Dendritic cell treated with granulocyte-macrophage colony-stimulating factor and Interleukin-4, amounts not matched to agents 40 ng/mL and 50 ng/mL, for 4 days (primary cell): ENCODE data around the gene FLRT2.

ENCODE experiments used
- H3K27ac Mint-ChIP-seq: one replicate; pipeline ENCODE4 v1.8.0; 2022; ENCODE audit warnings: mild to moderate bottlenecking, mixed read lengths
- H3K27me3 Mint-ChIP-seq: one replicate; pipeline ENCODE4 v1.8.0; 2022; ENCODE audit warnings: mild to moderate bottlenecking, mixed read lengths
- H3K36me3 Mint-ChIP-seq: one replicate; pipeline ENCODE4 v1.8.0; 2022; ENCODE audit warnings: low read depth, mixed read lengths
- H3K4me1 Mint-ChIP-seq: one replicate; pipeline ENCODE4 v1.8.0; 2022; ENCODE audit warnings: low read depth, mixed read lengths
- H3K4me3 Mint-ChIP-seq: one replicate; pipeline ENCODE4 v1.8.0; 2022; ENCODE audit warnings: mild to moderate bottlenecking, moderate library complexity, mixed read lengths
- H3K9me3 Mint-ChIP-seq: one replicate; pipeline ENCODE4 v1.8.0; 2022; ENCODE audit warnings: mixed read lengths
- intact Hi-C: fragments of 100-400 bp; cut with micrococcal nuclease; formaldehyde crosslinking; loops from one replicate; pipeline ENCODE4 v1.15.0; 2022

FLRT2 gene, protein sequence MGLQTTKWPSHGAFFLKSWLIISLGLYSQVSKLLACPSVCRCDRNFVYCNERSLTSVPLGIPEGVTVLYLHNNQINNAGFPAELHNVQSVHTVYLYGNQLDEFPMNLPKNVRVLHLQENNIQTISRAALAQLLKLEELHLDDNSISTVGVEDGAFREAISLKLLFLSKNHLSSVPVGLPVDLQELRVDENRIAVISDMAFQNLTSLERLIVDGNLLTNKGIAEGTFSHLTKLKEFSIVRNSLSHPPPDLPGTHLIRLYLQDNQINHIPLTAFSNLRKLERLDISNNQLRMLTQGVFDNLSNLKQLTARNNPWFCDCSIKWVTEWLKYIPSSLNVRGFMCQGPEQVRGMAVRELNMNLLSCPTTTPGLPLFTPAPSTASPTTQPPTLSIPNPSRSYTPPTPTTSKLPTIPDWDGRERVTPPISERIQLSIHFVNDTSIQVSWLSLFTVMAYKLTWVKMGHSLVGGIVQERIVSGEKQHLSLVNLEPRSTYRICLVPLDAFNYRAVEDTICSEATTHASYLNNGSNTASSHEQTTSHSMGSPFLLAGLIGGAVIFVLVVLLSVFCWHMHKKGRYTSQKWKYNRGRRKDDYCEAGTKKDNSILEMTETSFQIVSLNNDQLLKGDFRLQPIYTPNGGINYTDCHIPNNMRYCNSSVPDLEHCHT

DNA sequence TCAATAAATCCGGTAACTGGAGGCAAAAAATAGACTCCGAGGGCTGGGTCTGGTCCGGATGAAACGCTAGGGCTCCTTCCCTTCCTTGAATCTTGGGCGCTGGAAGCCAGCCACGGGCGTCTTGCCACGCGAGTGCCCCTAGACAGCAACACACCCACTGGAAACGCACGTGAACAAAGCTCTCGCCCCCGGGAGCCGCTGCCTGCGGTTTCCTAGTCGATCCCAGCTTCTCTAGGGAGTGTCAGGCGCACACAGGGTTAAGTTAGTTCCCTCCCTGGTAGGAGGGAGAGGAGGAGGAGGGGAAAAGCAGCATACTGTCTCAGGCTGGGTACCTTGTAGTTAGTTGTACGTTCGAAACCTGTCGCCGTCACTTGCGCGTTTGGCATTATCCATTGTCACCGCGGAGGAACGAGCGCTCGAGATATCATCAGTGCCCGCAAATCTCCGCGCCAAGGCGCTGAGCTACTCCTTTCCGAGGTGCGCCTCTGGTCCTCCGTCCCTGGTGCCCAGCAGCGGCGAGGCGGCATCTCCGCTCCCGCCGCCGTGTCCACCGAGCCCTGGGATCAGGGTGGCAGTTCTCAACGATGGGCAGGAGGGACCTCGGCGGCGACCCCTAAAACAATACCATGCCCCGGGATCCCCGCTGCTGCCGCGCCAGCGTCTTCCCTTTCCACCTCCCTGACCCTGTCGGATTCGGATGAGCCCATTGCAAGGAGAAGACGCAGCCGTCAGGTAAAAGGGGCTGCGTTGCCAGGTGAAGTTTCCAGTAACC is at the start of gene FLRT2:
Gene FLRT2, plus strand, starts transcription at position 342 of the 772 bp plus-strand sequence. CDS start 91,371 bp downstream, outside the sequence.
- H3K9me3 Mint-ChIP-seq, result no peaks in the 10 kb centered on the region
- peaks cover 65% of the 10 kb centered on the region for H3K4me1 Mint-ChIP-seq
- H3K36me3 Mint-ChIP-seq, result no peaks in the 10 kb centered on the region
- H3K4me3 Mint-ChIP-seq, result peak within 1 kb of the TSS; percentile 80
- H3K27ac Mint-ChIP-seq, result no peak within 1 kb of the TSS
- intact Hi-C loops, result no loop called here
- H3K27me3 Mint-ChIP-seq, result peaks cover 87% of the 10 kb centered on the region

DNA sequence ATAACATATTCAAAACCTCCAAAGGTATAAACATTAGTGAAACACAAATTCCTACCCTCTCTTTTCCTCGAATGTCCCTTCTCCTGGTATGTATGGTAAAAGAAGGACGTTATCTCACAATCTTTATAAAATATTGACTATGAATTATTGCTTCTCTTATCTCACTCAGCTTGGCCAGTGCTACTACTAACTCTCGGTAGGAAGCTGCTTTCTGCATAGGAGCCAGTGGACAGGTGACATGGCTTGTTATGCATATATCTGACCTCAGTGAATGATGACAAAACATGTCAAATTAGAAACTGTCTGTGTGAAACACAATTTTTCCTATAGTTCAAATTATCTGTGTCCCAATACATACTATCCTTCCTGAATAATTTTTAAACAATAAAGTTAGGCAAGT is 48.5 kb upstream of the FLRT2 start:
- no peaks in the 10 kb centered on the region for H3K4me1 Mint-ChIP-seq
- H3K27me3 Mint-ChIP-seq, result no peaks in the 10 kb centered on the region
- H3K36me3 Mint-ChIP-seq, result no peaks in the 10 kb centered on the region
- no peaks in the 10 kb centered on the region for H3K9me3 Mint-ChIP-seq
- H3K4me3 Mint-ChIP-seq, result no peak overlapping the region
- intact Hi-C loops, result no loop called here
- H3K27ac Mint-ChIP-seq, result no peak overlapping the region

DNA sequence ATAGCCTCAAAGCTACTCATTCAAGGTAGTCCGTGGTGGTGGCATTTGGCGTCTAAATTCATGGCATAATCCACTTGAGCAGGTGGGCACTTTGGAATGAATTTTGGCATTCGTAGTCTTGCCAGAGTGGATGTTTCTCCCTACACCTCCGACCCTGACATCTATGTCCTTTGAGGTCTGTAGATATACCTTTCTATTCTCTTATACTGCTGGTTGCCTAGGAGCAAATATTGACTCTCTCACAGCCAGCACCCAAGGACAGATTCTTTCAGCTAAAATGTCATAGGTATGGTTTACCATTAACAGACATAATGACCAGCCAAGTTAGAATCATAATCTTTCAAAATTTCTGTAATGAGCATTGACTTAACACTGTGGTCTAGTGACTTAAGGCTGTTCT is 47.4 kb upstream of the FLRT2 start:
- no peaks in the 10 kb centered on the region for H3K36me3 Mint-ChIP-seq
- no peaks in the 10 kb centered on the region for H3K9me3 Mint-ChIP-seq
- no peaks in the 10 kb centered on the region for H3K4me1 Mint-ChIP-seq
- intact Hi-C loops, result no loop called here
- no peaks in the 10 kb centered on the region for H3K27me3 Mint-ChIP-seq
- no peak overlapping the region for H3K27ac Mint-ChIP-seq
- H3K4me3 Mint-ChIP-seq, result no peak overlapping the region

DNA sequence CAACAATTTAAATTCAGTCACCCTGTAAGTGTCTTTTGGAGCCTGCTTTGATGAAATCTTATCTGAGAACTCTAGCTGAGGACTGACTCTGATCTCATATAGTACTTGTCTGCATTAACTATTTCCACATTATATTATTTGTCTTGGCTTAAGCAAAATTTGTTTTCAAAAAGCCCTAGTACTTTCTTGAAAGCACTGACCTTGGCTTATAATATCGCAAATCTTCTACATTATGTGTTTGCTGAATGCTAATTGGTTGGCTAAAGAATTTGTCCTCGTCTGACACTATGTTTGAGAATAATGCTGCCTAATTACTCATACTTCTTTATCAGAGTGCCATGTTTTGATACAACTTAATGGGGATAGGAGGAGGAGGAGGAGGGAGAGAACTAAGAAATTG is 46.9 kb upstream of the FLRT2 start:
- Mint-ChIP-seq H3K9me3 (no peaks in the 10 kb centered on the region), H3K4me1 (no peaks in the 10 kb centered on the region), H3K27me3 (no peaks in the 10 kb centered on the region), H3K36me3 (no peaks in the 10 kb centered on the region), H3K27ac (no peak overlapping the region), H3K4me3 (no peak overlapping the region)
- intact Hi-C loops, result no loop called here

DNA sequence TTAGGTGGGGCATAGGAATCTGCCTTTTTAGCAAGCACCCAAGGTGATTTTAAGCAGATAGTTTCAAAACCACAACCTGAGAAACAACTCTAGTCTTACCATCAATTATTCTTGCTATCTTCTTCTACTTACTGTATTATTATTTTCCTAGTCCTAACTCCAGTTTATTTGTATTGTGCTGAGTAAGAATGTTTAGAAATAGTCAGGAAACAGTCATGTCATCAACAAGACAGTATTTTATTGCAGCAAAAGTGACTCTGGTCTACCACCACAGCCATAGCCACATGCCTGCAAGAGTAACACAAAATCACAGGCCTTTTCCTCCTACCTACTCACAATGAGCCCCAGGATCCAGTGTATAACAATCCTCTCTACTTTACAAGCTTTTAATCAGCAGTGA is 46.3 kb upstream of the FLRT2 start:
- H3K9me3 Mint-ChIP-seq, result no peaks in the 10 kb centered on the region
- H3K36me3 Mint-ChIP-seq, result no peaks in the 10 kb centered on the region
- intact Hi-C loops, result no loop called here
- H3K27ac Mint-ChIP-seq, result no peak overlapping the region
- no peaks in the 10 kb centered on the region for H3K27me3 Mint-ChIP-seq
- H3K4me3 Mint-ChIP-seq, result no peak overlapping the region
- H3K4me1 Mint-ChIP-seq, result no peaks in the 10 kb centered on the region

DNA sequence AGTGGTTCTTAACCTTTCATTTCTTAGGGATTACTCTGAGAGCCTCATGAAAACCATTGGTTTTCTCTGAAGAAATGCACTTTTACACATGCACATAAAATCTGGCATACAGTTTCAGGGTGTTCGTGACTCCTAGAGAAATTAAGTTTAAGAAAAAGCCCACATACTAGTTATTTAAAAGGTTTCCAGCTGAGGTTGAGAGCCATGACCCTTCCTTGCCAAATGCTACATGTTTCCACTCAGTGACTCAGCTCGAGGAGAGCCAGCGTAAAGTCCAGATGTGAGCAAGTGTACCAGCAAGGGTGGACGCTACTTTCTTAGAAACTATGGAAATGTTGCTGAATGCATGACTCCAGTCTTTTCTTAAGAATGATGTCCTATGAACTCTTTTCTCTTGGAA is 42.7 kb upstream of the FLRT2 start:
- Mint-ChIP-seq H3K9me3 (peaks cover 18% of the 10 kb centered on the region), H3K27ac (no peak overlapping the region), H3K27me3 (no peaks in the 10 kb centered on the region), H3K36me3 (no peaks in the 10 kb centered on the region), H3K4me1 (no peaks in the 10 kb centered on the region), H3K4me3 (no peak overlapping the region)
- intact Hi-C loops, result no loop called here

DNA sequence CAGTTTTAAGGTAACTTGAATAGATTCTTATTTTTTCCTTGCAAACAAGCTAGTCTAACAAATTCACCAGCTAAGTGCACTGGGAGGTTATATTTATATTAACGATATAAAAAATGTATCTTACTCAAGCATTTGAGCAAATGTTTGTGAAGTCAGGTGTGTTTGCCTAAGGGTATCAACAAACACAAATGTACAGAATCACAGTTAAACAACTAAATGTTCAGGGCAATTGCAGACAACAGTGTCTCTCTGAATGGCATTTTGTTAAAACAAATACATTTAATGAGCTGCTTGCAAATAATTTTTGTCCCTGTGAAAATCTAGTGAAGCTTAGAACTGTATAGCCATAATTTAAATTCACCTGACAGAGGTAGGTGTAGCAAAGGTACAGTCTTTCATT is 28.2 kb upstream of the FLRT2 start:
- intact Hi-C loops, result no loop called here
- Mint-ChIP-seq H3K27me3 (no peaks in the 10 kb centered on the region), H3K4me1 (no peaks in the 10 kb centered on the region), H3K27ac (no peak overlapping the region), H3K4me3 (no peak overlapping the region), H3K9me3 (no peaks in the 10 kb centered on the region), H3K36me3 (no peaks in the 10 kb centered on the region)

DNA sequence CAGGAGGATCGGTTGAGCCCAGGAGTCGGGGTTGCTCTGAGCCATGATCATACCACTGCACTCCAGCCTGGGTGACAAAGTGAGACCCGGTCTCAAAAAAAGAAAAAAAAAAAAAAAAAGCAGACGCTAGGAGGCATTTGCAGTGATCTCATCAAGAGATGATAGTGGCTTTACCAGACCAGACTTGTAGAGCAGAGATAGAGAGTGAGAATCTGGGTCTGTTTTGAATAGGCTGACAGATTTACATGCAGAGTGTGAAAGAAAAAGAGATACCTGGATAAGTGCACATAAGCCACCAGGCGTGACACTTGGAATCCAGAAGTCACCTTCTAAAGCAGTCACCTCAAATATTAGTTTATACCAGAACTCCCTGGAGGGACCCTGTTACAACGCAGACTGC is 21.1 kb upstream of the FLRT2 start:
- Mint-ChIP-seq H3K9me3 (peaks cover 9% of the 10 kb centered on the region), H3K4me3 (no peak overlapping the region), H3K27me3 (no peaks in the 10 kb centered on the region), H3K27ac (no peak overlapping the region), H3K36me3 (no peaks in the 10 kb centered on the region), H3K4me1 (no peaks in the 10 kb centered on the region)
- intact Hi-C loops, result no loop called here

DNA sequence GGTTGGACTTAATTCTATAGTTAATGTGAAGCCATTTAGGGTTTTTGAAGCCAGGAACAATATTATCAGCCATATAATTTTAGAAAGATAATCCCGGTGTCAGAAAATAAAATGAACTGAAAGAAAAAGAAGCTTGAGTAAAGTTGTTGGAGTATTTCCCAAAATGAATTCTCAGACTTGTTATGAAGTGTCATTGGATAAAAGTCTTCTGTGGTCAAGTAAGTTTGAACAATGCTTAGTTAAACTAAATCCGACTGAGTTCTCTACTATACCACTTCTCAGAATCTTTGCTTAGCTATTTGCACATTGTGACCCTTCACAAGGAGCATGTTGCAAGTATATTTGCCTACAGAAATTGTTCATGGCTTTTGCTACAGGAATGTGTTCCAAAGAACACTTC is 17.5 kb upstream of the FLRT2 start:
- Mint-ChIP-seq H3K27ac (no peak overlapping the region), H3K4me1 (peaks cover 7% of the 10 kb centered on the region), H3K36me3 (no peaks in the 10 kb centered on the region), H3K4me3 (no peak overlapping the region), H3K9me3 (peaks cover 9% of the 10 kb centered on the region), H3K27me3 (peaks cover 2% of the 10 kb centered on the region)
- intact Hi-C loops, result no loop called here

DNA sequence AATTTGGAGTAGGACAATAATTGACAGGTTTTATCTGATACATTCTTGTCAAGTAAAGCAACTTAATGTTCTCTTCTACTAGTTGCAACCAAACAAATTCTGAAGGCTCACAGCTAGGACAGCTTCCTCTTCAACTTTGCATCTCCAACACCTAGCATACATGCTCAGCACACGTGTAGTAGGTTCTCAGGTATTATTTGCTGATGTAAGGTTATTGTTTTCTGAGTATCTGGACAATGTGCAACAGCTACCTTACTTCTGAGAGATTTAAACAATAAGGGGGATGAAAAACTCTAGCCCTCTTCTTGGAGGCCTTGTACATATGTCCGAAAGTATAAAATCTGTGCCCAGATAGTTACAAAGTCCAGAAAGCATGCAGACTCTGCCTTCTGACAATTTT is 15.5 kb upstream of the FLRT2 start:
- Mint-ChIP-seq H3K27ac (no peak overlapping the region), H3K4me1 (peaks cover 7% of the 10 kb centered on the region), H3K36me3 (no peaks in the 10 kb centered on the region), H3K9me3 (peaks cover 9% of the 10 kb centered on the region), H3K4me3 (no peak overlapping the region), H3K27me3 (peaks cover 2% of the 10 kb centered on the region)
- intact Hi-C loops, result no loop called here

DNA sequence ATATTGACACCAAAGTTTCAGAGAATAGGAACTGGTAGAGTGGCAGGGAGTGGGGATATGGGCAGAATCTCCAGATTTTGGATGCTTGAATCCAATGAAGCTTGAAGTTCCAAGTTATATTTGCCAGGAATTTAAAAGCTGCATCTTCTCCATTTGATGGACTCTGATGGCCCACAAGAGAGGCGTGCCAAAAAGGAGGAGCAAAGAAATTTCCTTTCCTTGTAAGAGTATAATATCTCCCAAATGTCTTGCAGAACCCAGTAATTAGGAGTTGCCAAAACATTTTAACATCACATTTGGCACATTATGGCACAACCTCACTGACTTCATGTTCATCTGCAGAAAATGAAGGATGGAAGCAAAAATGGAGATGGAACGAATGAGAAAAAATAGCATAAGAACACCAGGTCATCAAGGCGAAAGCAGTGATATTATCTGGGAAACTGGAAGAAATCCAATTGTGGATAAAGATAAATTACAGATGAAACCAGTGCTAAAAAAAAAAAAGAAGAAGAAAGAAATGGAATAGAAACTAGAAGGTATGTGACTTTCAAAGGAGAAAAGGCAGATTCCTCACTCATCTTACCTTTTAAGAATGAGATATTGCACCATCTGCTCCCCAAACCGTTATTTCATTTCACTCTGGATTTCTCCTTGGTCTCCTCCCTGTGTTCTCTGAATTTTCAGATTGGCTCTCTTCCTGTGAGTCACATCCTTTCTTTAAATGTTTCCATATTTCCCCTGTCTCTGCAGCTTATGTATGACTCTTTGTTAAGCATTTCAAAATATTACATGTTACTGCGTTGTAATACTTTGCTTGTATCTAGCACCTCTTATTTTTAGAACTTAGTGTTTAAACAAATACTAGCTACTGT is 13.5 kb upstream of the FLRT2 start:
- Mint-ChIP-seq H3K4me1 (peaks cover 7% of the 10 kb centered on the region), H3K27ac (no peak overlapping the region), H3K36me3 (no peaks in the 10 kb centered on the region), H3K9me3 (peaks cover 9% of the 10 kb centered on the region), H3K4me3 (no peak overlapping the region), H3K27me3 (peaks cover 3% of the 10 kb centered on the region)
- intact Hi-C loops, result no loop called here

DNA sequence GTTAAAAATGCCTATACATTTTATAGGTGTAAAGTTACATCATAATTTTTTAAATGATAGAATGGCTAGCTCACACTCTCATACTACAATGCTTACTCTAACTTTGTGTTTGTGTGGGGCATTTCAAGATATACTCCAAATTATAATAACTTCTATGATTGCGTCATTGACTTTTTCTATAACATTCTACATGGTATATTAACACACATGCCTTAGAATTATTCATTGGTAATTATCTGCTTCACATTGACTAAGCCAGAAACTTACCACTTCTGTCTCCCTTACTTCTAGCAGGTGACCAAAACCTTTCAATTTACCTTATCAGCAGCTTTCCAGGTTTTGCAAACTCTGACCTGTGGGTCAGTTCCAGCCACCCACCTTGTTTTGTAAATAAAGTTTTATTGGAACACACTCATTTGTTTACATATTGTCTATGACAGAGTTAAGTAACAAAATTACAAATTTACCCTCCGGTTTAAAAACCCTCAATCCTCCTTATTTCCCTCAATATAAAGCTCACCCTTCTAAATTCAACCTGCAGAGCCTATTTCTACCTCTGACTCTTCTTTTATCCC is 12.7 kb upstream of the FLRT2 start:
- H3K9me3 Mint-ChIP-seq, result peaks cover 9% of the 10 kb centered on the region
- H3K27me3 Mint-ChIP-seq, result peaks cover 3% of the 10 kb centered on the region
- H3K4me1 Mint-ChIP-seq, result peaks cover 7% of the 10 kb centered on the region
- no peak overlapping the region for H3K27ac Mint-ChIP-seq
- intact Hi-C loops, result no loop called here
- no peak overlapping the region for H3K4me3 Mint-ChIP-seq
- no peaks in the 10 kb centered on the region for H3K36me3 Mint-ChIP-seq

DNA sequence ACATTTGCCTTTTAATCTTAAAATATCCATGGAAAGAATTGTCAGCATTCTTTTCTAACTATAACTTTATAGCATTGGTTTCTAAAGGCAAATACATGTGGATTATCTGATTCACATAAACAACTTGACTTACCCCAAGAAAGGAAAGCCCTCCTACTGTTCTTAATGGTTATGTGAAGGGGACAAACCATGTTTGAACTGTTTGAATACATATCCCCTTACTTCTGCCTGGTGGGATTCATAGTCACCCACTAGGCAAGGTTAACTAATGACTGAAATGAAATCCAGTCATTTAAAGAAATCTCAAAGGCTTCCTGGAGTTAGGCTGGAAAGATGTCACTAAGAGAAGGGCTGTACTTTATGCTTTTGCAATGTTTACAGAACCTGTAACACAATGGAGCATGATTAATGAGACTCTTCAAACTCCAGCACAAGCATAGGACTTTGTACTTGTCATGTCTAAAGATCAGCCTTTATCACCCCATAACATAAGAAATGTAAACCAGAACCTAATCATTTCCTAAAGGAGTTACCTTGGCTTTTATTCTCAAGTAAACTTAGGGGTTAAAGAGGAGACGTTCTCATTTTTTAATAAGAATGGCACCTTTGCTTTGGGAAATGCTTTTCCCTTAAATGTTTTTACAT is 10.2 kb upstream of the FLRT2 start:
- Mint-ChIP-seq H3K27me3 (peaks cover 5% of the 10 kb centered on the region), H3K4me1 (peaks cover 7% of the 10 kb centered on the region), H3K9me3 (no peaks in the 10 kb centered on the region), H3K27ac (no peak overlapping the region), H3K4me3 (no peak overlapping the region), H3K36me3 (no peaks in the 10 kb centered on the region)
- intact Hi-C loops, result no loop called here
